ENCODE measurements around the gene CDKL5.

Gene CDKL5

DNA sequence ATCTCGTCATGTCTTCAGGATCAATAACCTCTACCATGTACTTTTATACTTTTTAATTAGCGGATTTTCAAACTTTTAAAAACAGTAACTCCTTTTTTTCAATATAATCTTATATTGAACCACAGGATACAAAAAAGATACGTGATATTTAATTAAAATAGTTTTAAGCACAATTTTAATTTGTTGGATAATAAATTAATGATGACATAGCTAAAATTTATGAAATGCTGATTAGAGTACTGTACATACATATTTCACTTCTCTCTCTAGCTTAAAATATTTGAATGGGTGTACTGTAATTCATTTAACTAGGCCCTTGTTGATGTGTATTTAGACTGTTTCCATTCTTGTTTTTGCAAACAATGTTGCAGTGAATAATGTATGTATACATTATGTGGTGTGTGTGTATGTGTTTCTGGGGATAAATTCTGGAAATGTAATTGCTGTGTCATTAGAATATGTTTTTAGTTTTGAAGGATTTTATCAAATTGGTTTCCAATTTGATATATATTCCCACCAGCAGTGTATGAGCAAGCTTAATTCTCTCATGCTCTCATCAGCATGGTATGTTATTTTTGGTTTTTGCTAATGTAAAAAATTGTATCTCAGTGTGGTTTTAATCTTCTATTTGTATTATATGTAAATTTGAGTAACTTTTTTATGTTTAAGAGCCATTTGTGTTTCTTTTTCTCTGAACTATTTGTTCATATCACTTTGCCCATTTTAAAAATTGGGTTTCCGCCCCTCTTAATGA lies 66.4 kb downstream of the CDKL5 start:
- TF ChIP-seq POLR2AphosphoS5 (IDR thresholded peaks at IDR 0.05; ENCODE audit: low read depth) (no peak), GABPA (IDR thresholded peaks at IDR 0.05; ENCODE audit: low read depth) (no peak)
- TF ChIP-seq, protein P1, sequence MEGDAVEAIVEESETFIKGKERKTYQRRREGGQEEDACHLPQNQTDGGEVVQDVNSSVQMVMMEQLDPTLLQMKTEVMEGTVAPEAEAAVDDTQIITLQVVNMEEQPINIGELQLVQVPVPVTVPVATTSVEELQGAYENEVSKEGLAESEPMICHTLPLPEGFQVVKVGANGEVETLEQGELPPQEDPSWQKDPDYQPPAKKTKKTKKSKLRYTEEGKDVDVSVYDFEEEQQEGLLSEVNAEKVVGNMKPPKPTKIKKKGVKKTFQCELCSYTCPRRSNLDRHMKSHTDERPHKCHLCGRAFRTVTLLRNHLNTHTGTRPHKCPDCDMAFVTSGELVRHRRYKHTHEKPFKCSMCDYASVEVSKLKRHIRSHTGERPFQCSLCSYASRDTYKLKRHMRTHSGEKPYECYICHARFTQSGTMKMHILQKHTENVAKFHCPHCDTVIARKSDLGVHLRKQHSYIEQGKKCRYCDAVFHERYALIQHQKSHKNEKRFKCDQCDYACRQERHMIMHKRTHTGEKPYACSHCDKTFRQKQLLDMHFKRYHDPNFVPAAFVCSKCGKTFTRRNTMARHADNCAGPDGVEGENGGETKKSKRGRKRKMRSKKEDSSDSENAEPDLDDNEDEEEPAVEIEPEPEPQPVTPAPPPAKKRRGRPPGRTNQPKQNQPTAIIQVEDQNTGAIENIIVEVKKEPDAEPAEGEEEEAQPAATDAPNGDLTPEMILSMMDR (IDR thresholded peaks at IDR 0.05; ENCODE audit: insufficient read depth, low read length): no peak
- no peaks in the 10 kb centered on the region for H3K27me3 ChIP-seq (ENCODE audit: insufficient read depth, poor library complexity, severe bottlenecking)
- DNase-seq (ENCODE audit: low read depth in 1 of 2, low spot score in 1 of 2): no peak
- H3K4me3 ChIP-seq (replicated peaks; ENCODE audit: insufficient read depth, low read length): no peak overlapping the region
- no peak overlapping the region for H3K27ac ChIP-seq (replicated peaks)

DNA sequence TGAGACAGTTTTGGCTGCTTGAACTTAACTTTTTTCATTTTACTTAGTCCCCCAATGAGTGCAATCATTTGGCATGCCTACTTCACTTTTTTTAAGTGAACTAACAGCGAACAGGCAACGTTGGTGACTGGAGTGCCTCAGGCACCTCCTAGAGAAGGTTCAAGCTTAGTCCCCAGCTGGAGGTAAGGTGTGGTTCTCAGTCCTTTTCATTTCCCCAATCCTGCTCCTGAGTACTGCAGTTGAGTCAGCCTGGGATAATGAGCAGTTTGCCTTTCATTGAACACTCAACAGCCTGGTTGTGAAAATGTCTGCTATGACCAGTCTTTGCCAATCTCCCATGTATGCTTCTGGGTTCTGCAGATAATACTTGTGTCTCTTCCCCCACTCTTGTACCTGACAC lies 109.5 kb downstream of the CDKL5 start:
- no peak for DNase-seq (ENCODE audit: low read depth in 1 of 2, low spot score in 1 of 2)

DNA sequence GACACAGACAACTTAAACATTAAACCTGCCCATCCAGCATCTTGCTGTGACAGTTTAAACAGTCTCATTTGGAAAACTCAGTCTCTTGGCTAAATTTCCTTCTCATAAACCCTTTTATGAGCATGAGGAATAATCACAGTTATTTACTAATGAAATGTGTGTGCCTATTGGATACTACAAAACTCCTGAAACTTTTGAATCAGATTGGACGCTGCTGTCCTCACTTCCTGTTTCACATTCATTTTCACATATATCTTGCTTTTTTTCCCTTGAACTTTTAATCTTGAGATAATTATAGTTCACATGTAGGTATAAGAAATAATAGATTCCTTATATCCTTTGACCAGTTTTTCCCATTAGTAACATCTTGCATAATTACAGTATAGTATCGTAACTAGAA lies 111.7 kb downstream of the CDKL5 start:
- no peak overlapping the region for H3K27ac ChIP-seq (replicated peaks)
- TF ChIP-seq POLR2AphosphoS5 (IDR thresholded peaks at IDR 0.05; ENCODE audit: low read depth) (no peak), SPI1 (IDR thresholded peaks at IDR 0.05; ENCODE audit: borderline replicate concordance, low read depth) (no peak), GABPA (IDR thresholded peaks at IDR 0.05; ENCODE audit: low read depth) (no peak)
- TF ChIP-seq, protein P1 (IDR thresholded peaks at IDR 0.05; ENCODE audit: insufficient read depth, low read length): no peak
- TF ChIP-seq, protein P2, sequence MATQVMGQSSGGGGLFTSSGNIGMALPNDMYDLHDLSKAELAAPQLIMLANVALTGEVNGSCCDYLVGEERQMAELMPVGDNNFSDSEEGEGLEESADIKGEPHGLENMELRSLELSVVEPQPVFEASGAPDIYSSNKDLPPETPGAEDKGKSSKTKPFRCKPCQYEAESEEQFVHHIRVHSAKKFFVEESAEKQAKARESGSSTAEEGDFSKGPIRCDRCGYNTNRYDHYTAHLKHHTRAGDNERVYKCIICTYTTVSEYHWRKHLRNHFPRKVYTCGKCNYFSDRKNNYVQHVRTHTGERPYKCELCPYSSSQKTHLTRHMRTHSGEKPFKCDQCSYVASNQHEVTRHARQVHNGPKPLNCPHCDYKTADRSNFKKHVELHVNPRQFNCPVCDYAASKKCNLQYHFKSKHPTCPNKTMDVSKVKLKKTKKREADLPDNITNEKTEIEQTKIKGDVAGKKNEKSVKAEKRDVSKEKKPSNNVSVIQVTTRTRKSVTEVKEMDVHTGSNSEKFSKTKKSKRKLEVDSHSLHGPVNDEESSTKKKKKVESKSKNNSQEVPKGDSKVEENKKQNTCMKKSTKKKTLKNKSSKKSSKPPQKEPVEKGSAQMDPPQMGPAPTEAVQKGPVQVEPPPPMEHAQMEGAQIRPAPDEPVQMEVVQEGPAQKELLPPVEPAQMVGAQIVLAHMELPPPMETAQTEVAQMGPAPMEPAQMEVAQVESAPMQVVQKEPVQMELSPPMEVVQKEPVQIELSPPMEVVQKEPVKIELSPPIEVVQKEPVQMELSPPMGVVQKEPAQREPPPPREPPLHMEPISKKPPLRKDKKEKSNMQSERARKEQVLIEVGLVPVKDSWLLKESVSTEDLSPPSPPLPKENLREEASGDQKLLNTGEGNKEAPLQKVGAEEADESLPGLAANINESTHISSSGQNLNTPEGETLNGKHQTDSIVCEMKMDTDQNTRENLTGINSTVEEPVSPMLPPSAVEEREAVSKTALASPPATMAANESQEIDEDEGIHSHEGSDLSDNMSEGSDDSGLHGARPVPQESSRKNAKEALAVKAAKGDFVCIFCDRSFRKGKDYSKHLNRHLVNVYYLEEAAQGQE (IDR thresholded peaks at IDR 0.05; ENCODE audit: insufficient replicate concordance, low read depth): no peak
- no peak overlapping the region for H3K4me3 ChIP-seq (replicated peaks; ENCODE audit: insufficient read depth, low read length)
- H3K27me3 ChIP-seq (ENCODE audit: insufficient read depth, poor library complexity, severe bottlenecking): no peaks in the 10 kb centered on the region
- DNase-seq (ENCODE audit: low read depth in 1 of 2, low spot score in 1 of 2): no peak

More for the DNA sequence above, 109.5 kb downstream of the CDKL5 start:
- H3K27ac ChIP-seq (replicated peaks): no peak overlapping the region
- no peaks in the 10 kb centered on the region for H3K27me3 ChIP-seq (ENCODE audit: insufficient read depth, poor library complexity, severe bottlenecking)
- no peak for TF ChIP-seq GABPA (IDR thresholded peaks at IDR 0.05; ENCODE audit: low read depth)
- no peak for TF ChIP-seq SPI1 (IDR thresholded peaks at IDR 0.05; ENCODE audit: borderline replicate concordance, low read depth)
- TF ChIP-seq, protein P2 (IDR thresholded peaks at IDR 0.05; ENCODE audit: insufficient replicate concordance, low read depth): no peak
- TF ChIP-seq POLR2AphosphoS5 (IDR thresholded peaks at IDR 0.05; ENCODE audit: low read depth): no peak
- TF ChIP-seq, protein P1 (IDR thresholded peaks at IDR 0.05; ENCODE audit: insufficient read depth, low read length): no peak
- H3K4me3 ChIP-seq (replicated peaks; ENCODE audit: insufficient read depth, low read length): no peak overlapping the region
